DMS153 treated with DMSO at 0.1 percent for 48 hours (cell line): ENCODE data around the gene MLANA.

Experiments used
- DNase-seq: peaks from one replicate; lab custom pipeline; 2025; ENCODE audit not compliant: unreplicated experiment; lab: John Stamatoyannopoulos, UW

MLANA gene

GRCh38 chr9:5953743-5954707, 63.3 kb downstream of the MLANA start:
- DNase-seq = no peak

GRCh38 chr9:5957166-5957565, 66.5 kb downstream of the MLANA start:
- no peak for DNase-seq

- no peak for DNase-seq
Observed at GRCh38 chr9:5958273-5958672, 67.6 kb downstream of the MLANA start.
